ENCODE results near the gene CYP2D6. TPM values are rescaled to one million over a fixed set of nuclear protein-coding genes. Genes with fewer than 3 reads are reported as not detected.

The CYP2D6 gene
- total and polyA plus RNA-seq, 2 of the 13 experiments (the other 11 are each of a cell fraction or from before 2014, with no cell fraction given): 1.0 to 3.7 TPM

- TF ChIP-seq AFF4 (CRISPR knock-in tag; IDR thresholded peaks at IDR 0.05): no peak
- TF ChIP-seq HMG20B (CRISPR knock-in tag; conservative IDR thresholded peaks at IDR 0.05): no peak
- no peak for TF ChIP-seq U2AF2 (IDR thresholded peaks at IDR 0.05; ENCODE audit: low read depth, low read length)
- TF ChIP-seq ZNF12 (CRISPR knock-in tag; IDR thresholded peaks at IDR 0.05): 0 out of 2 replicates have a peak, but pooled peaks have one; percentile 10
- no peak for TF ChIP-seq PREB (CRISPR knock-in tag; IDR thresholded peaks at IDR 0.05)
- TF ChIP-seq STAG1 (CRISPR knock-in tag; IDR thresholded peaks at IDR 0.05): no peak
- no peak for TF ChIP-seq PCBP1 (IDR thresholded peaks at IDR 0.05; ENCODE audit: borderline replicate concordance, low read depth, low read length)
- peak; percentile 75; the same call in 1 of the 2 replicates for TF ChIP-seq KDM4B (CRISPR knock-in tag; IDR thresholded peaks at IDR 0.05)
- TF ChIP-seq GATA4 (IDR thresholded peaks at IDR 0.05; ENCODE audit: borderline replicate concordance, low read depth): peak; percentile 69; the same call in 1 of the 2 replicates
- TF ChIP-seq RBFOX2 (IDR thresholded peaks at IDR 0.05; ENCODE audit: low read depth, low read length): peak; percentile 96
- TF ChIP-seq ZNF749 (CRISPR knock-in tag; IDR thresholded peaks at IDR 0.05; ENCODE audit: borderline replicate concordance): peak; percentile 80; the same call in 1 of the 2 replicates
- TF ChIP-seq GMEB1 (CRISPR knock-in tag; IDR thresholded peaks at IDR 0.05; ENCODE audit: borderline replicate concordance): peak; percentile 62
- TF ChIP-seq NFE2L2 (IDR thresholded peaks at IDR 0.05; ENCODE audit: low read length): no peak
- peak; percentile 83 for TF ChIP-seq HNF1B (CRISPR knock-in tag; IDR thresholded peaks at IDR 0.05)
- 0 out of 2 replicates have a peak, but pooled peaks have one; percentile 78 for TF ChIP-seq KLF11 (CRISPR knock-in tag; IDR thresholded peaks at IDR 0.05)
- TF ChIP-seq ZNF326 (CRISPR knock-in tag; IDR thresholded peaks at IDR 0.05; ENCODE audit: borderline replicate concordance): no peak
- no peak for TF ChIP-seq JDP2 (CRISPR knock-in tag; IDR thresholded peaks at IDR 0.05; ENCODE audit: borderline replicate concordance)
- TF ChIP-seq HHEX (CRISPR knock-in tag; IDR thresholded peaks at IDR 0.05): no peak
- 0 out of 2 replicates have a peak, but pooled peaks have one; percentile 38 for TF ChIP-seq CERS6 (CRISPR knock-in tag; IDR thresholded peaks at IDR 0.05)
- peak; percentile 80; the same call in 1 of the 2 replicates for TF ChIP-seq ZNF253 (CRISPR knock-in tag; IDR thresholded peaks at IDR 0.05; ENCODE audit: borderline replicate concordance)
These were observed 51.0 kb downstream of the CYP2D6 start, which contains the start of gene SMDT1 (continued) for GRCh38 chr22:42079319-42080251.

All from HepG2 (cell line).